ENCODE measurements around the gene HMX1.

HMX1 gene

DNA sequence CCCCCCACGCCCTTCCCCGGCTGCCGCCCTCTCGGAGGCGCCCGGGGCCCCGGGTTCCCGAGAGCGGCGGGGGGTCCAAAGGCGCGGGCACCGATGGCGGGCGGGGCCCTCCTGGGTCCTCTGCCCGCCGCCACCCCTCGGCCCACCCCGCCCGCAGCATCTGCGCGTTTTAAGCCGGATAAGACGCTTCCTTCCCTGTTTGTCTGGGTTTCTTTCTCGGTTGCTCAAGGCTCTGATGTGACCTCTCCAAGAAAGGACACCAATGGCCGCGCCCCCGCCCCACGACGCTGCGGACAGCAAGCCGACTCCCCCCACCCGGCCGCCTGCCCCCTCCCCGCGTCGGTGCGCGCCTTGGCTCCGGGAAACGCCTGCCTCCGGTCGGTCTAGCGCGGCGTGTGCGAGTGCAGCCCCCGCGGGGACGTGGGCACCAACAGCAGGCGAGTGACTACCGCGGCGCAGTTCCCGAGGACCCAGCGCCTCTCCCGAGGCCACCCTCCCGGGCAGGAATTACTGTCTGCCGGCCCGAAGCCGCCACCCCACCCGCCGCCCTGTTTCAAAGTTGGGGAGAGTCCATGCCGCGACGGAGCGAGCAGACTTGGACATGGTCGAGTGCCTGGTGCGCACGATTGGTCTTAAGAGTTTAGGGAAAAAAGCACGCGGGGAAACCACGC lies 21.1 kb upstream of the HMX1 start:
- DNase-seq (ENCODE audit: low read depth) = no peak

DNA sequence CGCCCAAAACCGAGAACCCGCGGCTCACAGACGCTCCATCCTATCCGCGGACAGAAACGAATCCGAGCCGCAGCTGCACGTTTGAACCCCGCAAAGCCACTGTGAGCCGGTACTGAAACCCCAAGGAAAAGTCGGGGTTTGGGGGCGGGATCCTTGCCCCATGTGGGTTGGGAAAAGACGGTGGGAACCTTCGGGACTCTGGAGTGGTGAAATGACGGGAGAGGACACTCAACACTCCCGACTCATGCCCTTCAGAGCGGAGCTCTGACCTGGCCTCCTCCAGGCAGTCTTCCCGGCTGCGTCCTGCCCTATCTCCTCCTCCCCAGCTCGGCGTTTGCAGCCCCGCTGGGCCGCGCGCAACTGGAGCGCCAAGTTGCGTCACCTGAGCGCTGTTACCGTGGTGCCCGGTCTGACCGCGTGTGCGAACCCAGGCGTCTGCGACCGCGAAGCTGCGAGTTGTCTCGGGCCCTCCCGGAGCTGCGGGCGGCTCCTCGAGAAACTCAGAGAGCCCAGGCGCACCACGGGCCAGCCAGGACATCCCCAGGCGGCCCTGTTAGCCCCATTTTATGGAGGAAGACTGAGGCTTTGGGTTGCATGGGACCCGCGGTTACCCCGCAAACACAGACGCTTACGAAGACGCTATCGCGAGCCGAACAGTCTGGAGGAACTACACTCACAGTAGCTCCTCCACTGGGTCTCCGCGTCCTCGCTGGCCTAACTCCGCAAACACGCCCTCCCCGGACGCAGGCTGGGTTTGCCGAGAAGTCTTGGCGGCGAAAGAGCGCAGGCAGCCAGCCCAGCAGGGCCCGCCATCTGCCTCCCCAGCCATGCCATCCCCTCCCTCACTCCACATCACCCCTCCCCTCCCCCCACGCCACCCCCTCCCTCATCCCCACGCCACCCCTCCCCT lies 20.3 kb upstream of the HMX1 start:
- DNase-seq (ENCODE audit: low read depth) = no peak

DNA sequence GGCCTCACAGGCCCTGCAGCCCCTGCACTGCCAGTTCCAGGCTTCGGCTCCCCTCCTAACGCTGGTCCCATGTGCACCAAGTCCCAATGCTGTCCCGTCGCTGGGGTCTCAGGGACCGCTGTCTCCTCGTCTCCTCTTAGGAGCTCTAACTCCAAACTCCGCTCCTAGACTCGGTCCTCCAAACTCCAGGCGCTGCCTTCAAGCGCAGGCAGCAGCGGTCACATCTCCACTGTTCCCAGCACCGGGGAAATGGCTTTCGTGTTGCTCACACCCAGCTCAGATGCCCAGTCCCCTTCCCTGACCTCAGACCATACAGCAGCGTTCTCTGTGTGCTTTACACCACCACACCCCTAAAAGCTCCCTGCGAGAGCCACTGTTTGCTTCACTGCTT lies 19.6 kb upstream of the HMX1 start:
- no peak for DNase-seq (ENCODE audit: low read depth)

DNA sequence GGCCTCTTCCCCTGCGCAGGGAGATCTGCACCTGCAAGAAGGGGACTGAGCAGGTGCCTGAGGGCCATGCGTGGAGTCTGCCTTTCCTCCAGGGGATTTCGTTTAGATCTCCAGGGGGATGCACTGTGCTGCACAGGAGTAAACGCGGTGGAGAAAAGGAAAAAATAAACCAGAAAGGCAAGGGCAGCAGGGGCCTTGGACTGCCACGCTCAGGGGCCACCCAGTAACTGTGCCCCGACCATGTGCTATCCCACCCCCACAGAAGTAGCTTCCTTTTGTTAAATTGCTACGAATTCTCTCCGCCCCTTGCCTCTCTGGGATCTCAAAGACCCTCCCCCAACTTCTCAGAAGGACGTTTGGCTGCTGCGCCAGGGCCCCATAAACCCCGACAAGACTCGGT lies 17.2 kb upstream of the HMX1 start:
- DNase-seq (ENCODE audit: low read depth) = no peak

DNA sequence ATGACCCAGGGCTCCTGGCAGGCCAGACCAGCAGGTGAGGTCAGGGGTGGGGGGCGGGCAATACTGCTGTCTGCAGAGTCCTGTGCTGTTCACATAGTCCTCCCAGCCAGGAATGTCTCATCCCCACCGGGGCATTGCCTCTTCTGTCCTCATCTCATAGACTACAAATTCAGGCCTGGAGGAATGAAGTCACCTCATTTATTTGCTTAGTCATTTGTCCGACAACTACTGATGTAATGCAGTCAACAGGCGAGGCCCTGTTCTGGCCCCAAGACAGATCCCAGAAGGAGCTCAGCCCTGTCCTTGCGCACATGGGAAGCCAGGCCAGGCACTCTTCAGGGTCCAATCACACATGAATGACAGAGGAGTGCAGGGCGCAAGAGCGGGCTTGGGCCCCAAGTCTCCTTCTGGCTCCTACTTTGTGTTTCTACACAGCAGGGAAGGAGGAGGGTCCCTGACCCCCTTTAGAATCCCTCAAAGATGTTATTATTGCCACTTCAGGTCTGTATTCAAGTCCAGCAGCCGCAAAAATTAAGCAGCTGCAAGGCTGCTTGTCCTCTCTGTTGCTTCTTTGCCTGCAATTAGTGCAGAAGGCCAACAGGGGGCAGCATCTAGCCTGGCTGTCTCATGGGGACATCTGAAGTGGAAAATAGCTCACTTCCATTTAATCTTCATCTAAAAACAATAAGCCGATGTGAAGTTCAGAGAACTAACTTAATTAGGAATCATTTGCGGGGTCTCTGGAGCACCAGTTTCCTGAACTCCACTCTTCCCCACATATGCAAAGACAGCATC lies 15.2 kb upstream of the HMX1 start:
- no peak for DNase-seq (ENCODE audit: low read depth)

DNA sequence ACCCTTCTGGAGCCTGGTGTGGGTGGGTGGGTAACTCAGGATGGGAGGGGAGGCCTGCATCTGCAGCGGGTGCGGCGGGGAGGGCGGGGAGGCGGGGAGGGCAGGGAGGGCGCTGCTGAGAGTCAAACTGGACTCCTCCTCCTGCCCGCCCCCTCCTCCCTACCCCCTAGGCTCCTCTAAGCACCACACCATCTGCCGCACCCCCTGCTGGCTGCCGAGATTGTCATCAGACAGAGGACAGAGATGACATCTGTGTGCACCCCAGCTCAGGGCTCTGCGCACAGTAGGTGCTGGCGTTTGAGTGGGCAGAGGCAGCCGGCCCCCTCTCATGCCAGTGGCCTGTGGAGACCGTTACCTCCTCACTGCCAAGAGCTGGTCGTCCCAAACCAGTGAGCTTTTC lies 10.6 kb upstream of the HMX1 start:
- DNase-seq (ENCODE audit: low read depth) = no peak

DNA sequence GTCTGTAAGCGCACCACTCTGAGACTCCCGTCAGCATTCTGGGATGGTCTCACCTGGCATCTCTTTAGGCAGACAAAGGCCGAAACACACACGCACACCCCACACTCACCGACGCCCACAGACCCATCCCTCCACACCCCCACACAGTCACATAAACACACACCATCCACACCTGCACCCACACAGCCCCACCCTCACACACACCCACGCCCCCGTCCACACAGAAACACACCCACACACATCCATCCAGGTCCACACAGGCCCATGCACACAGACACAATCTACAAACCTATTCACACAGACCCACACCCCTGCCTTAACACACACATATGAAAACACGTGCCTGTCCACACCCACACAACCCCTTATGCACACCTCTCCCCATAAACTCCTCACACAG lies 9.2 kb upstream of the HMX1 start:
- no peak for DNase-seq (ENCODE audit: low read depth)

DNA sequence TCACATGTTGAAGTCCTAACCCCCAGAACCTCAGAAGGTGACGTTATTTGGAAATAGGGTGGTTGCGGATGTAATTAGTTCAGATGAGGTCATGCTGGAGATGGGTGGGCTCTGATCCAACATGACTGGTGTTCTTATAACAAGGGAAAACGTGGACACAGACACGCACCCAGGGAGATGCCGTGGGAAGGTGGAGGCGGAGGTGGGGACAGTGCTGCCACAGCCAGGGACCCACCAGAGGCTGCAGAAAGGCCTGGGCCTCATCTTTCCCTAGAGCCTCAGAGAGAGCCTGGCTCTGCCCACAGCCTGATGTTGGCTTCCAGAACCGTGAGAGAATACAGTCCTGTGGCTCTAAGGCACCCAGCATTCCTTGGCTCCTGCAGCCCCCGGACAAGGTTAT lies 7.9 kb upstream of the HMX1 start:
- no peak for DNase-seq (ENCODE audit: low read depth)

DNA sequence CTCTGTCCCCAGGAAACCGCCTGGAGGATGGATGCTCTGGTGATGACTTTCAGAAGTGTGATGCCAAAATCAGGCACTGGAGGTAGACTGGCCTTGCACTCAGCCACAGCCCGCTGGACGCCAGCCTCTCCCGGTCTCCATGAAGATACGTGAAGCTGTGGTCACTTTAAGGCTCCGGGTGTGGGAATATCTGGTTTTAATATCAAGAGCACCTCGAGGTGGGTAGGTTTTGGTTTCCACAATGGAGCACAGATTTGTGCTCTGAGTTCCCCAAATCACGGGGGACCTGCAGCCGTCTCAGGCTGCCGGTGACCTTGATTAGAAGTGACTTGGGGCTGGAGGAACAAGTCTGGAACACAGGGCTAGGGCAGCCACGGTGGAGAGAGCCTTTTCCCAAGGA lies 6.8 kb upstream of the HMX1 start:
- DNase-seq (ENCODE audit: low read depth) = no peak

DNA sequence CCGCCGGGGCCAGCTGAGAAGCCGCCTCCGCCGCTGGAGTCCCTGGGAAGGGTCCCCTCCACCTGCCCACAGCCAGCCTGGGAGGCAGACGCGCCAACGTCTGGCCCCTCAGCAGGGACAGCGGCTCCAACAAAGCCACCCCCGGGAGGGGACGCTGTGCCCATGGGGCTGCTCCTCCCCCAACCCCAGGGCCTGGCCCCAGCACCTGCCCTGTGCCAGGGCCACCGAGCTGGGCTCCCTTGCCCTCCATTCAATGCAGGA lies 6.1 kb upstream of the HMX1 start:
- no peak for DNase-seq (ENCODE audit: low read depth)

DNA sequence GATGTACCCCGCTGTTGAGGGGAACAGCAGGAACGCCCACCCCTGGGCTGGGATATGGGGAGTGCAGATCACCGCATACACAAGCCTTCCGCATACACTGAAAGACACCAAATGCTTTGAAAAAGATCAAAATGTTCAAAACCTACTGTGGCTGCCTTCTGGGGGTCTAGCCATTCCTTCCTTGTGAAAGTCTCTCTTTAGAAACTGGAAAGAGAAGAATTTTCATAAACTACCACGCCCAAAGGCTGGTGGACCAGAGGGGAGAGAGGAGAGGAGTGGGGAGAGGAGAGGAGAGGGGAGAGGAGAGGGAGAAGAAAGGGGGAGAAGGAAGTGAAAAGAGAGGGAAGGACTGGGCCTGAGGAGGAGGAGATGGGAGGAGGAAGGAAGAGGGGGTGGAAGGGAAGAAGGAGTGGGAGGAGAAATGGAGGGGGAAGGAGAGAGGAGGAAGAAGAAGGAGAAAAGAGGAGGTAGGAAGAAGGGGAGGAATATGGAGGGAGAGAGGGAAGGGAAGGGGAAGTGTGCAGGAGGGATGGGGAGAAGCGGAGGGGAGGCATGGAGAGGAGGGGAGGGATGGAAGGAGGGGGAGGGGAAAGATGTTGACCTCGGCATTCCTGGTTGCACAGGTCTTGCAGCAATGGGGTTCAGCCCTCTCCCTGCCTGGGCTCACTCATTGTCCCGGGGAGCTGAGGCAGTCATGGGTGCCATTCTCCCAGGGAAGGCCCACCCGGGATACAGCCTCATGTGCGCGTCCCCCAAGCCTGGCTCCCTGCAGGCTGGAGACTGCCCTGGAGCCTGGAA lies 5.5 kb upstream of the HMX1 start:
- DNase-seq (ENCODE audit: low read depth) = no peak

DNA sequence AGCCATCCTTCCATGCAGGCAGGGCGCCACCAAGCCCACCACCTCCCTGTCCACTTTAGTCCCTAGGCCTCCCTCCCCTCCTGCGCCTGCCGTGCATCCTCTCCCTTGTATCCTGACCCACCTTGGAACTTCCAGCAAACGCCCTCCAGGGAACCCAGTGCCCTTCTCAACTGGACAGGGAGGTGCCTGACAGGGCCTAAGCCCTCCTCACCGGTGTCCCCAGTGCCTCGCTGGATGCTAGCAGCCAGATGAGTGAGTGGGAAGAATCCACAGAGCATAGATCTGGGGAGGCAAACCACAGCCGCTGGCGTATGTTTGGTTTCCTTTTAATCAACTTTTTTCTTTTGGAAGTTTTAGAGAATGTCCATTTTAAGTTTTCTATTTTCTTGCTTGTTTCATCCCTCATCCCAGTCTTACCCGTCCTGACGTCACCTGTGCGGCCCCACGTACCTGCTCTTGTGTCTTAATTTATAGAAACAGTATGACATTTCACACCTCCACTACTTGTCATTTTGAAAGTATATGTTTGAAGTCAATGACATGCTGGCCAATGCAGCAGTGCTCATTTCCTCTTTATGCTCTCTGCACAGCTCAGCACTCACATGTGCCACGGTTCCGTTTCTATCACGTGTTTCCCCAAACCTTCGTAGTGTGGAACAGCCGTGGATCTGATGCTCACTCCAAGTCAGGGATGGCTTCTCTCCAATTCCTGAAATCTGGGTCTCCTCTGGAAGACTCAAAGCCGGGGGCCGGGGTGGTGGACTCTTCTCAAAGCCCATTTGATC lies 3.4 kb upstream of the HMX1 start:
- no peak for DNase-seq (ENCODE audit: low read depth)

DNA sequence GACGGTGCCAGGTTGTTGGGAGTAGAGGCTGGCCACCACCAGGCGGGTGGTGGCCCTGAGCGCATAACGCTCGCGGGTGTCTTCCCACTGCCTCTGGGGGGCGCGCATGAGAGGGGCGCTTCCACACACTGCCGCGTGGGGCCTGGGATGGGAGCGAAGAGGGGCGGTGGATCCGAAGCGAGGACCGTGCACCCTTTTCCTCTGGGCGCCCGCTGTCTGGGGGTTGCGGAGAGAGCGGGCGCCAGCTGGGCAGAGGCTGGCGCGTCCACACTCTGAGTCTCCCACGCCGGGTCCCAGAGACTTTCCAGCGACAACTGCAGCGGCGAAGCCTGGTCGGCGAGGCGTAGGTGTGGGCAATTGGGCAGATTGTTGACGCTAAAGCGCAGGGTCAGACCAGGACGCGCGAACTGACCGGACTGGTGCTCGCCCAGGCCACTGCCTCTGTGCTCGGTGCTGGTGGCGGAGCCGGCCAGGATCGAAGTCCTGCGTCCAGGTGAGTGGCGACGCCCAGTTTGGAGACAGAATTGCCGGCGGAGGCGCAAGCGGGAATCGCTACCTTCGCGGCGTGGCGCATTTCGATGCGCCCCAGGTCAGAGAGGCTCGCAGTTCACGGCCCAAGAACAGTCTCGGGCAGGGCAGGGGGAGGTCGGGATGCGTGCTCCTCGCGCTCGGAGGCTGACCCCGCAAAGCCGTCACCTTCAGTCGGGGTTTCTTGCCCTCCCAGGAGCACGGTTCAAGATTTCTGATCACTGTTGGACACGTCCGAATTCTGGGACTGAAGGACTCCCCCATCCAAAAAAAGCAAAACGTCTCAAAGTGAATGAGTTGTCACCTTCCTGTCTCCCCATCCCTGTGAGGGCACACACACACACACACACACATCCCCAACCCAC lies 2.6 kb upstream of the HMX1 start:
- DNase-seq (ENCODE audit: low read depth) = no peak

DNA sequence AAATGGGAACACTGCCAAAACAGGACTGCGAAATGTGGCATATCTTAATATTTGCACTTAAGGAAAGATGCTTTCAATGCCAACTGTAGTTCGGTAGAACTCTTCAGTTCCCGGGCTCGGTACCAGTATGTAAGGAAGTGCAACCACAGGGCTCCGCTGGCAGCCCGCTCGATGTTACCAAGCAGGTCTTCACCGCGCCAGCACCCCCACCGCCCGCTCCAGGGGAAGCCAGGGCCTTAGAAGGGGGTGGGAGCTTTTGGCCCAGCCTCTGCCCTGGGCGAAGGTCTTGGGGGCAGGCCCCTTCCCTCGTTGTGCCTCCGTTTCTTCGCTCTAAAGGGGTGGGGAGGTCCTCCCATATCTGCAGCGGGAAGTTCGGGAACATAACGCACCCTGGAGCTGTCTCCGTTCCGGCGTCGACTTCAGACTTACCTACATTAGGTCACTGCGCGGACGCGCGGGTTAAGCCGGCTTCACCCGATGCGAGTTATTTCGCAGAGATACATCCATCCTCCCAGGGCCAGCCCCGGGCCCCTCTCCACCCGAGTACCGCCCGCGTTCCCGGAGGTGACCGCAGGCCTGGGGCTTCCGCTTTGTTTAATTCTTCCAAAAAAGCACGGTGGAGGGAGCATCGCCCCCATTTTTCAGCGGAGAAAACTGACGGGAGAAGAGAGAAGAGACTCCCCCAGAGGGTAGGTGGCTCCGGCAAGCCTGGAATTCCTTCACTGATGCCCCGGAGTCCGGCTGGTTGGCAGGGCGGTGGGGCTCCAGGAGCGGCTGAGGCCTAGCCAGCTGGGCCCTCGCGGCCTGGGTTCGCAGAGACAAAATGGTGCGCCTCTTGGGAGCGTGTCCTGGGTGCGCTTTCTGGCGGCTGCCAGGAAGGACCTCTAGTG lies 1.0 kb upstream of the HMX1 start:
- DNase-seq (ENCODE audit: low read depth) = no peak

DNA sequence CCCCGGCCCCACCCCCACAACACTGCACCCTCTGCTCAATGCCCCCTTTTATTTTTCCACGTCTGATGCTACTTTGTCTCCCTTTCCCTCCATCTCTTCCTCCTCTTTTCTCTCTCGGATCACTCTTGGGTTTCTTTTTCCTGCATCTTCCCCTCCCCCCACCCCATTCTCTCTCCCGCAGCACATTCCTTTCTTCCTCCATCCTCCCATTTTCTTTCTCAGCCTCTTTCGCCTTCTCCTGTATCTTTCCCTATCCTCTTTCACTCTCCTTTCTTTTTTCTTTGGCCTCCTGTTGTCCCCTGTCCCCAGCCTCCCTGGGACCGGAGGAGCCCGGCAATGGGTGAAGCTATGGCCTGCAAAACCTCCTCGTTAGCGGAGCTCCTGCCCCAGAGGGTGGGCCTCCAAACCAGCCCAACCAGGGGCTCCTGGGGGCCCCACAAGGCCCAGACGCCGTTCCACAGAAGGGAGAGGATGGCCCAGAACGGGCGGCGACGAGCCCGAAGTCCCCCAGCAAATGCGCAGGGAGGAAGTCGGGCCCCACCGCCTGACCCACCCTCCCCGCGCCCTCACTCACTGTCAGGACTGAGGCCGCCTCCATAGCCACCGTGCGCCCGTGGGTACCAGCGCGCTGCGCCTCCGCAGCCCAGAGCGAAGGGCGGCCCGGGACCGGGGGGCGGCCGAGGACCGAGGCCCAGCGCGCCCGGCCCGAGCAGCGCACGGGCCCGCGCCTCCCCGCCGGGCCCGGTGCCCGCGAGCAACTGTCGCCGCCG lies 807 bp downstream of the HMX1 start:
- DNase-seq (ENCODE audit: low read depth) = no peak

DNA sequence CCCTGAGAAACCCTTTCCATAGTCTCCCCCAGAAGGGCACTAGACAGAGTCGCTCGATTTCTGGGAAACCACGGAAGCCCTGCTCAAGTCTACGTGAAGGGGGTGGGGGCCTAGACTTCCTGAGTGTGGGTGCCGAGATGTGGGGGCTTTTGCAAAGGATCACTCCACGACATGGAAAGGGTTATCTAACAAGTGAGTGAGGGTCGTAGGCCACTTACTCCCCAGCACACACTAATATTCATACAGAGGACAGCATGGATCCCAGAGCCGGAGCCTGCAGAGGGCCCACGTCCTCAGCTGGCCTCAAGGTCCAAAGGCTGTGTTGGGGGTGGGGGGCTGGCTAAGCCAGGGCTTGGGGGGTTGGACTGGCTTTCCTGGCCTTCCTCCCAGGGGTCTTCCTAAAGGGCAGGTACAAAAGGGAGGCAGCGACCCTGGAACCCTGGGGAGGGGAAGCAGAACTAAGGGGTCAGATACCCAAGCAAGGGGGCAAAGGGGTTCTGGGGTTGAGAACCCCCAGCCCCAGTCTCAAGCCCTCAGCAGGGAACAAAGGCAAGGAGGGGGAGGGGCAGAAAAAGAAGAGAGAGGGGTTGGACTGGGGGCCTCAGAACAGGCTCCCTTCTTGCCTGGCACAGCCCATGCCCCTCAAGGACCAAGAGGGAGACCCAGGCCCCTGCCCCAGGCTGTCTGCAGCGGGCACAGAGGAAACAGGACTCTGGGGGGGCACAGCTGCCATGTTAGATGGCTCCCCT lies 1.6 kb downstream of the HMX1 start:
- DNase-seq (ENCODE audit: low read depth) = no peak

DNA sequence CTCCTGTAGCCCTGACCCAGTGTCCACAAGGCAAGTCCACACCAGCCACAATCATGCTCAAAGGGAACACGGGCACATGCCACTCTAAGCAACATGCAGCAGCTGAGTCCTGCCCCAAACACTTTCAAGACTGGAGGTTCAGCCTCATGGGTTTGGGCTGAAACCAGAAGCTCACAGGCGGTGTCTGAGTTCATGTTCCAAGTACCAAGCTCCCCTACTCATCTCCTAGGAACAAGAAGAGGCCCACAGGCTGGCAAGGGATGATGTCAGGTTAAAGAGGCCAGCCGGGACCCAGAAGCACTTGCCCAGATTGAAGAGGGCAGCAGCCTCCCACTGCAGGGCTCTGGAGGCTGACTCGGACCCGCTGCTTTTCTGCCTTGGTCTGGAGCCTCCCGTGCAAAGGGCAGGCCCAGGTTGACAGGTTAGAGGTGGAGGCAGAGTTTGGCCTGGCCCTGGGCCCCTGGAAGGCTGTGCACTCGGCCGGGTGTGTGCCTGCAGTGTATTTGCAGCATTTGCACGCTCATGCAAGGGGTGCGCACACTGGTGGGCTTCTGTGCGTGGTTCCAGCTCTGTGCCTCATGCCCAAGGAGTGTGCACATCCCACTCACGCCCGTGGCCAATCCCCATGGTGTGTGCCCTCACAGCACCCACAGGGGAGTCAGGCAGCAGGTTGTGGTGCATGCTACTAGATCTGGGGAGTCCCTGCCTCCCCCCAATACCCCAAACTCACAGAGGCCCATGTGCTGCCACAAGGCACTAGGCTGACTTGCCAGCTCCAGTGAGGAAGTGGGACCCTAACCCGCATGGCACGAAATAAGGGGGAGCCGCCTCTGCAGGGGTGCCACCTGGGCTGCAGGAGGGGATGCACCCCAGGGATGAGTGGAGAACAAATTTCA lies 2.4 kb downstream of the HMX1 start:
- DNase-seq (ENCODE audit: low read depth) = no peak
